K562 (cell line): Measurements from ENCODE around the gene OPCML. TPM values are rescaled to one million over a fixed set of nuclear protein-coding genes. Genes with fewer than 3 reads are reported as not detected.

Experiments used
- ATAC-seq: fragments of 200-7000 bp; cut with Tn5 transposase; 3 replicates; pipeline ENCODE4 v1.9.1; 2020; ENCODE audit warnings: moderate library complexity
- BruUV-seq: library from RNA; stranded (reverse); fragments of 400-500 nt; replicated peaks from 2 replicates; lab custom pipeline; 2021; lab: Mats Ljungman, UMichigan
- CTCF ChIA-PET: fragments of 300-600 bp; formaldehyde crosslinking; extraction: SDS; loops from one replicate; lab custom pipeline; 2021; ENCODE audit warnings: low intra/inter-chr PET ratio; lab: Yijun Ruan, JAX
- POLR2A ChIA-PET: fragments of 300-600, 350-650 bp; sonication (Branson Sonifier 250); formaldehyde crosslinking; extraction: SDS; loops from one replicate; lab custom pipeline; 2021; ENCODE audit warnings: antibody characterized with exemption, inconsistent platforms; lab: Yijun Ruan, JAX
- DNase-seq, 4 experiments: peaks; one replicate each; pipeline versions ENCODE4 v3.0.0 to v3.0.0-alpha.2; 2011 to 2018; ENCODE audit warnings: low spot score in 3 of 4, mixed read lengths in 3 of 4; ENCODE audit errors: extremely low read depth in 1 of 4
- FAIRE-seq: peaks from 2 replicates; lab custom pipeline; 2011; peaks lifted over from hg19 to GRCh38; lab: Jason Lieb, UNC
- H2AFZ ChIP-seq: 2 replicates; pipeline ENCODE4 v1.6.0; 2011; ENCODE audit warnings: low read depth, low read length, control low read depth, inconsistent platforms
- H3K27ac ChIP-seq: fragments of 200-600 bp; 3 replicates; pipeline ENCODE4 v1.8.0; 2011; ENCODE audit warnings: low read depth, mild to moderate bottlenecking, control low read depth, inconsistent platforms, low read length, moderate library complexity, mixed read lengths; ENCODE audit errors: extremely low read depth
- H3K27me3 ChIP-seq, 2 experiments: fragments of 300-600 bp in 1 of 2; 2 replicates in 1 of 2; 3 replicates in 1 of 2; pipeline versions ENCODE4 v1.6.0 to v1.8.0; 2011; ENCODE audit warnings: inconsistent platforms in 2 of 2, low read length in 2 of 2, mild to moderate bottlenecking in 1 of 2, mixed read lengths in 1 of 2, moderate library complexity in 1 of 2; ENCODE audit not compliant: control insufficient read depth in 2 of 2, insufficient read depth in 2 of 2
- H3K36me3 ChIP-seq: fragments of 300-600 bp; 3 replicates; pipeline ENCODE4 v1.8.0; 2011; ENCODE audit warnings: mild to moderate bottlenecking, low read length, inconsistent platforms; ENCODE audit not compliant: control insufficient read depth, insufficient read depth
- H3K4me1 ChIP-seq, 2 experiments: fragments of 200-600 bp in 1 of 2; replicated peaks in 1 of 2; 2 replicates in 1 of 2; 3 replicates in 1 of 2; pipeline versions ENCODE4 v1.5.1 to v1.8.0; 2011; ENCODE audit warnings: inconsistent platforms in 2 of 2, low read length in 2 of 2, mild to moderate bottlenecking in 1 of 2, mixed read lengths in 1 of 2, moderate library complexity in 1 of 2; ENCODE audit not compliant: control insufficient read depth in 2 of 2, insufficient read depth in 2 of 2
- H3K4me2 ChIP-seq: 2 replicates; pipeline ENCODE4 v1.6.1; 2011; ENCODE audit warnings: low read length, control low read depth, inconsistent platforms, mixed read lengths; ENCODE audit not compliant: insufficient read depth
- H3K4me3 ChIP-seq: fragments of 200-600 bp; sonication (generic), shearing (Covaris generic); 2 replicates; pipeline ENCODE4 v1.5.1; 2016; ENCODE audit warnings: control low read depth, inconsistent platforms
- H3K79me2 ChIP-seq: fragments of 200-600 bp; 3 replicates; pipeline ENCODE4 v1.8.0; 2011; ENCODE audit warnings: low read length, inconsistent platforms; ENCODE audit not compliant: control insufficient read depth, insufficient read depth
- H3K9ac ChIP-seq, 2 experiments: 2 replicates each; pipeline versions ENCODE4 v1.6.0 to v1.6.1; 2011; ENCODE audit warnings: low read depth in 2 of 2, low read length in 2 of 2, control low read depth in 1 of 2, inconsistent platforms in 1 of 2, mild to moderate bottlenecking in 1 of 2, mixed read lengths in 1 of 2; ENCODE audit not compliant: insufficient read depth in 1 of 2
- H3K9me1 ChIP-seq: one replicate; pipeline ENCODE4 v1.6.0; 2011; ENCODE audit warnings: inconsistent platforms, mild to moderate bottlenecking, low read length, moderate library complexity; ENCODE audit not compliant: control insufficient read depth, insufficient read depth
- H3K9me3 ChIP-seq: replicated peaks from 2 replicates; pipeline ENCODE4 v1.5.1; 2011; ENCODE audit warnings: low read depth, low read length, inconsistent platforms; ENCODE audit not compliant: control insufficient read depth, insufficient read depth
- H4K20me1 ChIP-seq: replicated peaks from 2 replicates; pipeline ENCODE4 v1.6.1; 2011; ENCODE audit warnings: low read length, inconsistent platforms, mixed read lengths; ENCODE audit not compliant: control insufficient read depth, insufficient read depth
- BRF1 ChIP-seq: IDR thresholded peaks from 3 replicates; pipeline ENCODE4 v1.6.1; 2011; ENCODE audit warnings: borderline replicate concordance, mild to moderate bottlenecking; ENCODE audit not compliant: insufficient read length; ENCODE audit errors: extremely low read depth
- HDAC8 ChIP-seq: fragments of 450-650 bp; IDR thresholded peaks from 2 replicates; pipeline ENCODE4 v1.6.1; 2016; ENCODE audit warnings: mild to moderate bottlenecking, missing genetic modification characterization, moderate library complexity, missing compliant biosample characterization
- MCM5 ChIP-seq: fragments of 450-650 bp; IDR thresholded peaks from 2 replicates; pipeline ENCODE4 v1.6.1; 2016; ENCODE audit warnings: low read depth
- MEF2D ChIP-seq: conservative IDR thresholded peaks from 2 replicates; pipeline ENCODE4 v1.6.1; 2016; ENCODE audit warnings: low read depth, missing genetic modification characterization, missing compliant biosample characterization
- MYC ChIP-seq, 2 experiments: fragments of 250-450 bp in 1 of 2; sonication (Bioruptor Pico) in 1 of 2; IDR thresholded peaks; 2 replicates each; pipeline versions ENCODE4 v1.5.1 to v1.6.1; 2012 to 2021; ENCODE audit warnings: low read depth in 2 of 2, borderline replicate concordance in 1 of 2, improper control_type of control experiment in 1 of 2, low read length in 1 of 2, mild to moderate bottlenecking in 1 of 2, moderate library complexity in 1 of 2
- POLR2AphosphoS5 ChIP-seq: IDR thresholded peaks from 2 replicates; pipeline ENCODE4 v1.6.1; 2011; ENCODE audit warnings: mild to moderate bottlenecking, low read depth, low read length, moderate library complexity; ENCODE audit not compliant: control insufficient read depth, insufficient read depth
- RFX7 ChIP-seq: fragments of 250-450 bp; sonication (Bioruptor Pico); IDR thresholded peaks from 2 replicates; pipeline ENCODE4 v1.5.1; 2021; ENCODE audit warnings: mild to moderate bottlenecking
- SNRNP70 ChIP-seq: fragments of 200-400 bp; formaldehyde crosslinking; optimal IDR thresholded peaks from 2 replicates; pipeline ENCODE3; 2017; ENCODE audit warnings: low read depth, low read length
- TAF1 ChIP-seq: IDR thresholded peaks from 2 replicates; pipeline ENCODE4 v1.6.1; 2011; ENCODE audit warnings: mild to moderate bottlenecking, low read length, moderate library complexity; ENCODE audit not compliant: insufficient read depth, control insufficient read depth, severe bottlenecking; ENCODE audit errors: extremely low read depth
- ZNF146 ChIP-seq: IDR thresholded peaks from one replicate; pipeline ENCODE4 v1.6.1; 2018; ENCODE audit warnings: missing compliant biosample characterization; ENCODE audit not compliant: unreplicated experiment
- ZNF311 ChIP-seq: fragments of 250-450 bp; sonication (Bioruptor Pico); IDR thresholded peaks from 2 replicates; pipeline ENCODE4 v1.4.0; 2020; ENCODE audit warnings: mild to moderate bottlenecking, moderate library complexity
- WGBS: fragments of 100-300 bp; shearing (Covaris generic); methylation state at CpG from one replicate; pipeline ENCODE4 v1.1.6; 2016; ENCODE audit warnings: low coverage, mixed read lengths; ENCODE audit not compliant: insufficient coverage; ENCODE audit errors: missing lambda C conversion rate; 5-methylcytosine and 5-hydroxymethylcytosine counted together
- in situ Hi-C: fragments of 300-500 bp; cut with MboI; formaldehyde crosslinking; loops from 4 replicates; pipeline ENCODE4 v1.15.0; 2018; ENCODE audit warnings: inconsistent platforms, mixed read lengths
- intact Hi-C: fragments of 100-400 bp; cut with micrococcal nuclease; formaldehyde crosslinking; loops from 2 replicates; pipeline ENCODE4 v1.14.2; 2022
- polyA plus RNA-seq, 8 experiments: library from polyadenylated mRNA; depleted of rRNA in 4 of 8; stranded (reverse) in 5 of 8; unstranded in 3 of 8; fragments of >200 nt; fragmentation: Nextera tagmentation in 2 of 8; fragmentation: Illumina TruSeq in 1 of 8; extraction: Ambion mirVana in 2 of 8; extraction: Trizol in 1 of 8; gene quantifications; 2 replicates each; pipeline versions ENCODE4 v1.2.1 to v1.2.3, GENCODE V29; 2011 to 2014; ENCODE audit warnings: inconsistent platforms in 1 of 8, missing spikeins in 1 of 8
- total RNA-seq, 7 experiments: library from RNA; depleted of rRNA in 6 of 7; stranded (reverse); fragments of >200 nt in 6 of 7; fragmentation: Illumina TruSeq in 2 of 7; extraction: Trizol in 2 of 7; gene quantifications; 2 replicates each; pipeline versions ENCODE4 v1.2.1 to v1.2.3, GENCODE V29; 2011 to 2021; ENCODE audit warnings: low replicate concordance in 1 of 7
- TF ChIP-seq, protein P1 (sequence below): fragments of 150-350 bp; IDR thresholded peaks from 2 replicates; pipeline ENCODE4 v1.6.1; 2014; ENCODE audit warnings: low read depth, mild to moderate bottlenecking, low read length, borderline replicate concordance
- TF ChIP-seq, protein P2 (sequence below), 2 experiments: fragments of 450-650 bp; conservative IDR thresholded peaks; 2 replicates each; pipeline ENCODE4 v1.6.1; 2017; ENCODE audit warnings: mild to moderate bottlenecking in 2 of 2, moderate library complexity in 2 of 2
- TF ChIP-seq, protein P3 (sequence below): fragments of 250-450 bp; sonication (Bioruptor Pico); IDR thresholded peaks from 2 replicates; pipeline ENCODE4 v1.4.0; 2020; ENCODE audit warnings: mild to moderate bottlenecking, moderate library complexity, borderline replicate concordance

Gene OPCML
- total and polyA plus RNA-seq, 9 of the 15 experiments (the other 6 are each of a cell fraction or from before 2014, with no cell fraction given) = not detected

DNA sequence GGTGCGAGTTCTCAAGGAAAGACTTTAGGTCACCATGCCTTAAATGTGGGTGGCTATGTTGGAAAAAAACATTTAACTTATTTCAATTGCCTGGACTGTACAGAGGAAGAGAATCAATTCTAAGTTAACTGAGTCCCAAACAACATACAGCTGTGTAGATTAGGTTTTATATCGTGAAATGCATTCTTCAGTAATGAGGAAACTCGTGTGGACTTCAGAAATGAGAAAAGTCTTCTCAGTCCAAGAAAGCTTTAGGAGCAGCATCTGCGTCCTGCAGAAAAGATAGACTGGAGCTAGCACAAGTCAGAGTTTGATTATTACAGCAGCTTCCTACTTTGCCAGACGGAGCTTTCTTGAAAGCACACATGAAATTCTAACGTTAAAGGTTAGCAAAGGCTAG lies 673.0 kb downstream of the OPCML start:
- ChIA-PET POLR2A (no interaction called here), CTCF (no interaction called here)
- ATAC-seq (no peak), FAIRE-seq (no peak), DNase-seq (no peak)
- Histone ChIP-seq H3K9me1 (no peaks in the 10 kb centered on the region), H2AFZ (no peak overlapping the region), H3K27me3 (no peaks in the 10 kb centered on the region), H4K20me1 (no peaks in the 10 kb centered on the region), H3K4me1 (no peaks in the 10 kb centered on the region), H3K4me2 (no peak overlapping the region), H3K36me3 (no peaks in the 10 kb centered on the region), H3K4me3 (no peak overlapping the region), H3K27ac (no peak overlapping the region), H3K9me3 (no peaks in the 10 kb centered on the region; the same call in 1 of the 2 replicates), H3K9ac (no peak overlapping the region), H3K79me2 (no peaks in the 10 kb centered on the region)
- BruUV-seq = no TSS peak
- 0% methylated on average over 6 of the region's 6 CpGs for WGBS
- in situ Hi-C loops = no loop called here
- intact Hi-C loops = no loop called here
- TF ChIP-seq, protein P1, sequence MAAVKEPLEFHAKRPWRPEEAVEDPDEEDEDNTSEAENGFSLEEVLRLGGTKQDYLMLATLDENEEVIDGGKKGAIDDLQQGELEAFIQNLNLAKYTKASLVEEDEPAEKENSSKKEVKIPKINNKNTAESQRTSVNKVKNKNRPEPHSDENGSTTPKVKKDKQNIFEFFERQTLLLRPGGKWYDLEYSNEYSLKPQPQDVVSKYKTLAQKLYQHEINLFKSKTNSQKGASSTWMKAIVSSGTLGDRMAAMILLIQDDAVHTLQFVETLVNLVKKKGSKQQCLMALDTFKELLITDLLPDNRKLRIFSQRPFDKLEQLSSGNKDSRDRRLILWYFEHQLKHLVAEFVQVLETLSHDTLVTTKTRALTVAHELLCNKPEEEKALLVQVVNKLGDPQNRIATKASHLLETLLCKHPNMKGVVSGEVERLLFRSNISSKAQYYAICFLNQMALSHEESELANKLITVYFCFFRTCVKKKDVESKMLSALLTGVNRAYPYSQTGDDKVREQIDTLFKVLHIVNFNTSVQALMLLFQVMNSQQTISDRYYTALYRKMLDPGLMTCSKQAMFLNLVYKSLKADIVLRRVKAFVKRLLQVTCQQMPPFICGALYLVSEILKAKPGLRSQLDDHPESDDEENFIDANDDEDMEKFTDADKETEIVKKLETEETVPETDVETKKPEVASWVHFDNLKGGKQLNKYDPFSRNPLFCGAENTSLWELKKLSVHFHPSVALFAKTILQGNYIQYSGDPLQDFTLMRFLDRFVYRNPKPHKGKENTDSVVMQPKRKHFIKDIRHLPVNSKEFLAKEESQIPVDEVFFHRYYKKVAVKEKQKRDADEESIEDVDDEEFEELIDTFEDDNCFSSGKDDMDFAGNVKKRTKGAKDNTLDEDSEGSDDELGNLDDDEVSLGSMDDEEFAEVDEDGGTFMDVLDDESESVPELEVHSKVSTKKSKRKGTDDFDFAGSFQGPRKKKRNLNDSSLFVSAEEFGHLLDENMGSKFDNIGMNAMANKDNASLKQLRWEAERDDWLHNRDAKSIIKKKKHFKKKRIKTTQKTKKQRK = no peak
- no peak for TF ChIP-seq BRF1
- TF ChIP-seq RFX7 (CRISPR knock-in tag) = no peak
- no peak for TF ChIP-seq MCM5
- TF ChIP-seq SNRNP70 = no peak
- no peak for TF ChIP-seq ZNF146 (CRISPR knock-in tag)
- no peak for TF ChIP-seq MEF2D (tag)
- TF ChIP-seq TAF1 = no peak
- no peak for TF ChIP-seq HDAC8 (tag)
- TF ChIP-seq, protein P2, sequence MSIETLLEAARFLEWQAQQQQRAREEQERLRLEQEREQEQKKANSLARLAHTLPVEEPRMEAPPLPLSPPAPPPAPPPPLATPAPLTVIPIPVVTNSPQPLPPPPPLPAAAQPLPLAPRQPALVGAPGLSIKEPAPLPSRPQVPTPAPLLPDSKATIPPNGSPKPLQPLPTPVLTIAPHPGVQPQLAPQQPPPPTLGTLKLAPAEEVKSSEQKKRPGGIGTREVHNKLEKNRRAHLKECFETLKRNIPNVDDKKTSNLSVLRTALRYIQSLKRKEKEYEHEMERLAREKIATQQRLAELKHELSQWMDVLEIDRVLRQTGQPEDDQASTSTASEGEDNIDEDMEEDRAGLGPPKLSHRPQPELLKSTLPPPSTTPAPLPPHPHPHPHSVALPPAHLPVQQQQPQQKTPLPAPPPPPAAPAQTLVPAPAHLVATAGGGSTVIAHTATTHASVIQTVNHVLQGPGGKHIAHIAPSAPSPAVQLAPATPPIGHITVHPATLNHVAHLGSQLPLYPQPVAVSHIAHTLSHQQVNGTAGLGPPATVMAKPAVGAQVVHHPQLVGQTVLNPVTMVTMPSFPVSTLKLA (conservative IDR thresholded peaks at IDR 0.05) = no peak
- TF ChIP-seq, protein P3, sequence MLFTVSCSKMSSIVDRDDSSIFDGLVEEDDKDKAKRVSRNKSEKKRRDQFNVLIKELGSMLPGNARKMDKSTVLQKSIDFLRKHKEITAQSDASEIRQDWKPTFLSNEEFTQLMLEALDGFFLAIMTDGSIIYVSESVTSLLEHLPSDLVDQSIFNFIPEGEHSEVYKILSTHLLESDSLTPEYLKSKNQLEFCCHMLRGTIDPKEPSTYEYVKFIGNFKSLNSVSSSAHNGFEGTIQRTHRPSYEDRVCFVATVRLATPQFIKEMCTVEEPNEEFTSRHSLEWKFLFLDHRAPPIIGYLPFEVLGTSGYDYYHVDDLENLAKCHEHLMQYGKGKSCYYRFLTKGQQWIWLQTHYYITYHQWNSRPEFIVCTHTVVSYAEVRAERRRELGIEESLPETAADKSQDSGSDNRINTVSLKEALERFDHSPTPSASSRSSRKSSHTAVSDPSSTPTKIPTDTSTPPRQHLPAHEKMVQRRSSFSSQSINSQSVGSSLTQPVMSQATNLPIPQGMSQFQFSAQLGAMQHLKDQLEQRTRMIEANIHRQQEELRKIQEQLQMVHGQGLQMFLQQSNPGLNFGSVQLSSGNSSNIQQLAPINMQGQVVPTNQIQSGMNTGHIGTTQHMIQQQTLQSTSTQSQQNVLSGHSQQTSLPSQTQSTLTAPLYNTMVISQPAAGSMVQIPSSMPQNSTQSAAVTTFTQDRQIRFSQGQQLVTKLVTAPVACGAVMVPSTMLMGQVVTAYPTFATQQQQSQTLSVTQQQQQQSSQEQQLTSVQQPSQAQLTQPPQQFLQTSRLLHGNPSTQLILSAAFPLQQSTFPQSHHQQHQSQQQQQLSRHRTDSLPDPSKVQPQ (CRISPR knock-in tag) = no peak
- no peak for TF ChIP-seq MYC (IDR thresholded peaks at IDR 0.05; ENCODE audit: low read depth, low read length)
- no peak for TF ChIP-seq MYC (CRISPR knock-in tag; IDR thresholded peaks at IDR 0.05; ENCODE audit: borderline replicate concordance, low read depth)
- TF ChIP-seq POLR2AphosphoS5 = no peak
- no peak for TF ChIP-seq ZNF311 (CRISPR knock-in tag)
